Dermis blood vessel endothelial cell (primary cell): Measurements from ENCODE around the gene NUDT9. TPM values are rescaled to one million over a fixed set of nuclear protein-coding genes. Genes with fewer than 3 reads are reported as not detected.
"Not testable (repeated sequence)": the region's sequence is repeated elsewhere in the genome, so short reads cannot be mapped to it uniquely, and the experiment has no call there.

Experiments used
- DNase-seq: peaks from one replicate; pipeline ENCODE4 v3.0.0; 2010
- total RNA-seq: library from RNA; depleted of rRNA; stranded (reverse); fragments of >200 nt; gene quantifications from 2 replicates; pipeline ENCODE4 v1.2.3, GENCODE V29; 2014

NUDT9 gene
- total RNA-seq, 1 donor from 2014 or later = 21.6 TPM

- DNase-seq = no peak
Observed at GRCh38 chr4:87410157-87410556, 12.2 kb upstream of the NUDT9 start.

- DNase-seq = no peak
Observed at GRCh38 chr4:87410679-87411078, 11.7 kb upstream of the NUDT9 start.

GRCh38 chr4:87414816-87415215 is 7.6 kb upstream of the NUDT9 start:
- DNase-seq = no peak

GRCh38 chr4:87416965-87417364 is 5.4 kb upstream of the NUDT9 start:
- no peak for DNase-seq

- DNase-seq = not testable (repeated sequence)
Observed at GRCh38 chr4:87418410-87418809, 4.0 kb upstream of the NUDT9 start.

GRCh38 chr4:87419578-87420249 is 2.7 kb upstream of the NUDT9 start:
- no peak for DNase-seq

- no peak for DNase-seq
Observed at GRCh38 chr4:87420276-87420830, 2.0 kb upstream of the NUDT9 start.

- DNase-seq = peak; percentile 40
Observed at GRCh38 chr4:87423317-87424098, 1.1 kb downstream of the NUDT9 start.

- DNase-seq = not testable (repeated sequence)
Observed at GRCh38 chr4:87424099-87424543, 1.7 kb downstream of the NUDT9 start.

GRCh38 chr4:87425711-87426110 is 3.3 kb downstream of the NUDT9 start:
- no peak for DNase-seq

- DNase-seq = no peak
Observed at GRCh38 chr4:87426865-87427517, 4.6 kb downstream of the NUDT9 start.

GRCh38 chr4:87427518-87427868 is 5.1 kb downstream of the NUDT9 start:
- DNase-seq = no peak

- DNase-seq = no peak
Observed at GRCh38 chr4:87428979-87429378, 6.6 kb downstream of the NUDT9 start.

- no peak for DNase-seq
Observed at GRCh38 chr4:87430038-87430437, 7.7 kb downstream of the NUDT9 start.

- no peak for DNase-seq
Observed at GRCh38 chr4:87433342-87433741, 11.0 kb downstream of the NUDT9 start.

GRCh38 chr4:87442889-87443288 is 20.5 kb downstream of the NUDT9 start:
- no peak for DNase-seq

- no peak for DNase-seq
Observed at GRCh38 chr4:87444741-87445140, 22.4 kb downstream of the NUDT9 start.

- no peak for DNase-seq
Observed at GRCh38 chr4:87445964-87446363, 23.6 kb downstream of the NUDT9 start.

GRCh38 chr4:87446375-87446774 is 24.0 kb downstream of the NUDT9 start:
- DNase-seq = not testable (repeated sequence)

GRCh38 chr4:87451537-87451936 is 29.2 kb downstream of the NUDT9 start:
- no peak for DNase-seq

GRCh38 chr4:87458913-87459312 is 36.5 kb downstream of the NUDT9 start:
- DNase-seq = no peak

- DNase-seq = no peak
Observed at GRCh38 chr4:87461281-87461700, 38.9 kb downstream of the NUDT9 start.

- no peak for DNase-seq
Observed at GRCh38 chr4:87462102-87462501, 39.7 kb downstream of the NUDT9 start.
